ENCODE results near the gene ALOX5.
"Not testable (repeated sequence)": the region's sequence is repeated elsewhere in the genome, so short reads cannot be mapped to it uniquely, and the experiment has no call there.

The ALOX5 gene

GRCh38 chr10:45407542-45407941 lies 33.5 kb downstream of the ALOX5 start:
- no peak for DNase-seq

DNA sequence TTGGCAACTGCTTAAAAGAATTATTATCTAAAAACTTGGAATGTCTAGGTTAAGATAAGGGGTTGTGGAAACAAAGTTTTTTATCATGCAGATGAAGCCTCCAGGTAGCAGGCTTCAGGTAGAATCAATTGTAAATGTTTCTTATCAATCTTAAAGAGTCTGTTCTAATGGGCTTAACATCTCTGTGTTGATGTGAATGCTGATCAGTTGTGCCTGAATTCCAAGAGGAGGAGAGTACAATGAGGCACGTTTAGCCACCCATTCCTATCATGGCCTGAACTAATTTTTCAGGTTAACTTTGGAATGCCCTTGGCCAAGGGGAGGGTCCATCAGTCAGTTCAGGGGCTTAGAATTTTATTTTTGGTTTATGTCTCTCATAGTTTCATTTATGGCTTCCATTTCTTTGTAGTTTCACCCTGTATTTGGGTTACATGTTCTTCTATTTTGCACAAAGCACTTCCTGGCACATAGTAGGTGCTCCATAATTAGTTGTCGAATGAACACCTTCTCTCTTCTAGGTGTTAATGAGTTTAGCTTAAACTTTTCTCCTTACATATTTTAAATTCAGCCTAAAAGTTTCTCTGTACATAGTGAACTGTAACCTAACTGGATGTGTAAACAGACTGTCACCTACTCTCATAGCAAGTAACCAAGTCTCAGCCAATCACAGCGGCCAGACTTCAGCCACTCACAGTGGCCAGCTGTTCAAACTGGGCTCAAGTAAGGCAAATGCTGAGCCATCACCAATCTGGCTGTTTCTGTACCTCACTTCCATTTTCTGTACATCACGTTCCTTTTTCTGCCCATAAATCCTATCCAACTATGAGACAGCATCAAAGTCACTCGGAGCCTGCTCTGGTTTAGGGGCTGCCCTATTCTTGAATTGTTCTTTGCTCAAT lies 34.7 kb downstream of the ALOX5 start:
- DNase-seq, result no peak

DNA sequence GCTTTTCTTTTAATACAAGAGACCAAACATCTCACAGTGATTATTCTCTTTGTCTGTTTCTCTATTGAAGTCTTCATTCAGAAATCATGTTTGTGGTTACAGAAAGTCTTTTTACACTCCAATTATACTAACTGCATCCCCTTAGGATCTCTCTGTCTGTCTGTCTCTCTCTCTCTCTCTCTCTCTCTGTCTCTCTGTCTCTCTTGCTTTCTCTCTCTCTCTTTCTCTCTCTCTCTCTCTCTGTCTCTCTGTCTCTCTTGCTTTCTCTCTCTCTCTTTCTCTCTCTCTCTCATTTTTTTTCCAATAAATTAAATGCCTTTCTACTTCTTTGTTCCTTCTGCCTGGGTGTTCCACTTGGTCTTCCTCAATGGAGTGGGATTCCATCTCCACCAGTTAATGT lies 35.3 kb downstream of the ALOX5 start:
- not testable (repeated sequence) for DNase-seq

- DNase-seq, result no peak
Observed at GRCh38 chr10:45409782-45410181, 35.8 kb downstream of the ALOX5 start.

GRCh38 chr10:45410489-45410806 lies 36.4 kb downstream of the ALOX5 start:
- no peak for DNase-seq

GRCh38 chr10:45410807-45411606 lies 37.0 kb downstream of the ALOX5 start:
- DNase-seq, result no peak

GRCh38 chr10:45411607-45411940 lies 37.6 kb downstream of the ALOX5 start:
- no peak for DNase-seq

GRCh38 chr10:45415062-45415461 lies 41.0 kb downstream of the ALOX5 start:
- not testable (repeated sequence) for DNase-seq

DNA sequence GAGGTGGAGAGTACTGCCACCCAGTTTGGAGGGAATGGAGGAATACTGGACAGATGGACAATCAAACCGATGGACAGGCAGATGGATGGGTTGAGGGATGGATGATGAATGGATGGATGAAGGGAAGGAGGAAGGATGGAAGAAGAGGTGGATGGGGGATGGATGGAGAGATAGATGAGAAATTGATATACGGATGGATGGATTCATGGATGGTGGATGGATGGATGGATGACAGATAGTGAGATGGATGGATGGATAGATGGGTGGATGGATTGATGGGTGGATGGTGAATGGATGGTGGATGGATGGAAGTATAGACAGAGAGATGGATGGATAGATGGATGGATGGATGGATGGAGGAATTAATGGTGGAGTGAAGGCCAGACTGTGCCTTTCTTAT lies 42.6 kb downstream of the ALOX5 start:
- no peak for DNase-seq

DNA sequence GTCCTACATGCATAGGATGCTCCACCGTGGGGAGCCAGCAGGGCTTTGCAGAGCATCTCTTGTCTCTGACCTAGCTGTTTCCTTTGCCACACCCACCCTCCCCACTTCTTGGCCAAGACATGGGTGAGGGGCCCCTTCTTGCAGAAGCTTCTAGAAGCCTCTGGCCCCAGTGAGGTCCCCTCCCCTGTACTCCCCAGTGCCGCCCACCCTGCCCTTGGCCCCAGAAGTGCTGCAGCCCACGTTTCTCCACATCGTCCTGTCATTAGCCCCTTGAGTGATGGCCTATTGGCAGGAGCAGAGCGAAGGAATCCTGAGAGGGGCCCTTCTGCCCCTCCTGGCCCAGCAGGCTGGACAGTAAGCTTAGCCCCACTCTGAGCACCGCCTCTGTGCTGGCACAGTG lies 43.7 kb downstream of the ALOX5 start:
- no peak for DNase-seq

GRCh38 chr10:45418417-45418848 lies 44.4 kb downstream of the ALOX5 start:
- no peak for DNase-seq

- peak; percentile 52 to 56 for DNase-seq
Observed at GRCh38 chr10:45418849-45419675, 45.0 kb downstream of the ALOX5 start.

GRCh38 chr10:45419676-45420025 lies 45.6 kb downstream of the ALOX5 start:
- no peak for DNase-seq

GRCh38 chr10:45420453-45421192 lies 46.6 kb downstream of the ALOX5 start:
- DNase-seq, result peak; percentile 52 to 55

DNA sequence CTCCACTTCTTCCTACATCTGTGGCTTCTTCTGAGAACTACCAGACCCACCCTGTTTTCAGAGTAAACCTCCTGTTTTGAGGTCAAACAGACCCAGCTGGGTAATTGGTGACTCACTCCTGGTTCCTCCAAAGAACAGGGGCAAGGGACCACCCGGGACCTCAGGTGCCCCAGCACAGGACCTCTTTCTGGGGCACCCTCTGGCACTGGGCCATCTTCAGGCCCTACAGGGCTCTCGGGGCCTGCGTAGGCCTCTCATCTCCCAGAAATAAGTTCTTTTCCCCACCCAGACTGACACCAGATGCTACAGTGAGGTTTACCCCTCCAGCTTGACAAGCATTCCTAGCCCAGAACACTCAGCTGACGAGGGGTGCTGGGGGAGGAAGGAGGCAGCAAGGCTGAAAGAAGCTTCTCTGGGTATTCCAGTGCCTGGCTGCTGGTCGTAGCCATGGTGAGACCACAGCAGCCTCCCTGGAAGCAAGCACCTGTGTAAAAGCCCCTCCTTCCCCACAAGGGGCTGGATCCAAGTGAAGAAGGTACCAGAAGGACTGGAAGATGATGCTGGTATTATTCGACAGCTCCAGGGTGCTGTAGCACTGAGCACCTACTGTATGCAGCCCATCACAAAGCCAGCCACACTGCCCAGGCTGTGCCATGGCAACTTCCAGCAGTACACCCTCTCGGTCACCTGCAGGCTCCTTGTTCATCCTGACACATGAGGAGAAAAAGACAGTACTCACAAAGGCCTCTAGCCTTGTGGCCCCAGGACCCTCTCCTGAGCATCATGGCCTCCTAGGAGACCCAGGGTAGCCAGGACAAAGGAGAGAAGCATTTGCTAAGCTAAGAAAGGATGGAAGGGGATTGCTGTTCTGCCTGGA lies 47.4 kb downstream of the ALOX5 start:
- DNase-seq, result peak; percentile 18 to 31

DNA sequence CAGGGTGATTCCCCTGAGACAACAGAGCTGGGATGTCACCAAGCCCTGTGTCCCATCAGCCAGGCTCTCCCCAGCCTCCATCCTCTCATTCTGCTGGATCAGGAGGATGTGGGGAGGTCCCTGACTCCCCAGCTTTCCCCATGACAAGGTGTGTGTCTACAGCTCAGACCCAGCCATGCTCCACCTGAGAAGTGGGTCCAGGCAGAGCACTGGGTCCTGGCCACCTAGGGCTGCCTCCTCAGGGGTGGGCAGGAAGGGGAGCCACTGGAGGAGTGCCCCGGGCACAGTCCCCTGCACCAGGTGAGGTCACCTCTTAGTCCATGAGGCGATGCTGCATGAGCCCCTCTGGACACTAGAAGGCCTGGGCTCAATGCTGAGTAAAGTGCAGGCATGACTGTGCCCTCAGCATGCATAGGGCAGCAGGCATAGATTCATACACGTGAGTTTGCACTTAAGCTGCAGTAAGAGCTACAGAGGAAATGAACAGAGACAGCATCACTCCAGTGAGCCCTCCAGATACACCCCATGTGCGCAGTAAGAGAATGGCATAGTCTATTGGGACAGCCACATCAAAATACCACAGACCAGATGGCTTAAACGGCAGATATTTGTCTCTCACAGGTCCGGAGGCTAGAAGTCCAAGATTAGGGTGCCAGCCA lies 48.3 kb downstream of the ALOX5 start:
- DNase-seq, result no peak

GRCh38 chr10:45422866-45423659 lies 49.0 kb downstream of the ALOX5 start:
- no peak for DNase-seq

DNA sequence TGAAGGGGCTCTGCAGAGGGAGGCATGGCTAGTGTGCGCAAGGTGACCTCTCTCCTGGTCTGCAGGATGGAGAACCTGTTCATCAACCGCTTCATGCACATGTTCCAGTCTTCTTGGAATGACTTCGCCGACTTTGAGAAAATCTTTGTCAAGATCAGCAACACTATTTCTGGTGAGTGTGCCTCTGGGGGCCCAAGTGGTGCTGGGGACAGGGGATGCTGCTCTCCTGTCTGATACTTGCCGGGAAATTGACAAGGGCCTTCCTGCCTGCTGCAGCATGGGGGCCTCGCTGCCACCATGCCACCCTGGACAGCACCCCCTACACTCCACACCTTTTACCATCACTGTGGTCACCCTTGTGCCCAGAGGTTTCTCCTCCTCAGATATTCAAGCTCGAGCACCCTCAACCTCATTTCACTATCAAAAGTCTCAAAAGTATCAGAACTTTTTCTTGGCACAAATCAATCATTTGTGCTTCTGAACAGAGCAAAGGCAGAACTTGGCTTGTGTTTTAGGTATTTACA lies 50.0 kb downstream of the ALOX5 start:
- DNase-seq, result no peak

DNA sequence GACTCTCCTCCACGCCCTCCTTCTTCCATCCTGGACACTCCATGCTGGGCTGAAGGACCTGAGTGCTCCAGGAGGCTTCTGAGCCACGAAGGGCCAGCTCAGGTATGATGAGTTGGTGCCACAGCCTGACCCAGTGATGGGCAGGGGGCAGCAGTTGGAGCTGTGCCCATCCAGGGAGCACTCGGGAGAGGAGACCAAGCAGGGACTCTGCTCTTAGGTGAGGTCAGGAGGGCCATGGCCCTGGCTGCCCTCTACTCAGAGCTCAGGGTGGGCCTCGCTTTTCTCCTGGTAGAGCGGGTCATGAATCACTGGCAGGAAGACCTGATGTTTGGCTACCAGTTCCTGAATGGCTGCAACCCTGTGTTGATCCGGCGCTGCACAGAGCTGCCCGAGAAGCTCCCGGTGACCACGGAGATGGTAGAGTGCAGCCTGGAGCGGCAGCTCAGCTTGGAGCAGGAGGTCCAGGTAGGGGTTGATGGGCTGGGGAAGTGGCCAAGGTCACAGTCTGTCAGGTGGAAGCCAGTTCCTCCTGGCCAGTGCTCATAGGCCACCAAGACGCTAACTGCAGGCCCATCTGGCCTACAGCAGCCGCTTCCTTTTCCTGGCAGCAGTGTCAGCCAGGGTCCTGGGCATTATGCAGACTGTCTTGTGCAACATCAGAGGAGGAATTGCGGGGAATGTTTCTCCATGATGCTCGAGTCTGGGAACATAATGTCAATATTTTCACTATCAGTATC lies 50.8 kb downstream of the ALOX5 start:
- no peak for DNase-seq
